Stimulated activated CD4-positive, alpha-beta T cell treated with anti-CD3 and anti-CD28 coated beads, TNF-alpha, amount 100 ng/mL, for 4 hours (primary cell): ENCODE results near the gene EFNA5.

Experiments used
- DNase-seq, 3 experiments: peaks; one replicate each; pipeline ENCODE4 v3.0.0-alpha.2; 2020; ENCODE audit warnings: low read depth in 3 of 3

Gene EFNA5

DNA sequence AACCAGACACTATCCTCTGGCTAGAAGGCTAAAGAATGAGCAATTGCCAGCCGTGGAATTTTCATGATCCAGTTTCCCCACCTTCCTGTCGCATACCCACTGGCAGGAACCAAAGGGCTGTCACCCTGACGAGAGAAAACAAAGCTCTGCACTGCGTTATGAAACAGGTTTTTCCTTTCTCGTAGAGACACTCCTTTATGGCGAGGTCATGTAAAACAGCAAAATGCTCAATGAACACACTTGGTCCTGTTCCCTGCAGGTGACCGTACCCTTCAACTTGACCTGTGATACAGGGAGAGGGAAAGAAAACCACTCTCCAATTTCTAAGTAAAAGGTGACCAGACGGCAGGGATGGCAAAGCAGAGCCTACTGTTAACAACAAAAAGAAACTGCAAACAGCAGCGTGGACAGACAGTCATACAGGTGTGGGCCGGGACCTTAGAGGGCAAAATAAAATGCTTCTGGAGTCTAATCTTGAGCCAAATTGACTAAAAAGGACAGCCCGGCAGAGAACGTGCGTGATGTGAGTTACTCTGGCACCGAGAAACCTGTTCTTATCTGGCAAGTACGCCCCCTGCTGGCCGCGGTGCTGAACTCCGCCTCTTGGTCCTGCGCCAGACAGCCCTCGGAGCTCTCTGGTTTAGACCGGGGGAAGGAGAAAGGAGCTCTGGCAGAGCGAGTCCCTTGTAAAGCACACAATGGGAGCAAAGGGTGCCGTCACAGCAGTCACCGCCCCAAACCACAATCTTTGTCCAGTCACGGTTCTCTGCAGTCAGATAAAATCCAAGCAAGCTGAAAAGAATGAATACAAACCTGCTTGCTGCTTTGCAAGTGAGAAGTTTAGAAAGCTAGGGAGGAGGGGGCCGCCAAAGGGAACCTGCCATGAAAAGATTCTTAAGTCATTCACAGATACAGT lies 98.9 kb downstream of the EFNA5 start:
- peak; percentile 69 to 84 (median 71) for DNase-seq

DNA sequence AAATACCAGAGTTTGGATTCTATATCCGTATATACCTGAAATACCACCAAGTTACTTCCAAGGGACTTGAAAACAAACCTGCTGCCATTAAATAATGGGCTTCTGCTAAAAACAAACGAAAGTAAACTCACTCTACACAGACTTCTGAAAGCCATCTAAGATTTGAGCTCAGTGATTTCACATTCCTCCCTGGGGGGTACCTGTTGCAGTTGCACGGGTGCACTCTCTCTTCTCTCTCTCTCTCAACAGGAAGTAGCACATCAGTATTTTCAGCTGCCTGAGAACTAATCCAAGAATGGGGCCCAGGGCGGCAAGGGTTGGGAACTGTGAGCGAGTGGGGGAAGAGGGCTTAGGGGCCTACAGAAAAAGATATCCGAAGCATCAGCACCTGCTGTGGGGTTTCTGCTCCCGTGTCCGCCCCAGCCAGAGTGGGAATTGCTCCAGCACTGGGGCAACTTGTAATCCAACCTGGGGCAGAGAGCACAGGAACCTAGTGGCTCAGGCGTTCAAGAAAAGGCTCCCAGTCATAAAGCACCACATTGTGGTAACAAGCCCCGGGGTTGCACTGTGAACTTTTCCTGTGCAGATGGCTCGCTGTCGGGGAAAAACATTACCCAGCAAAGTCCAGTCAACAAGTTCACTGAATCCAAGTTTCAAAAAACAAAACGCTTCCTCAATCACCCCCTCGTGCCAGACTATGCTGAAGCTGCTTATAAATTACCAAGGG lies 99.8 kb downstream of the EFNA5 start:
- DNase-seq, result no peak

DNA sequence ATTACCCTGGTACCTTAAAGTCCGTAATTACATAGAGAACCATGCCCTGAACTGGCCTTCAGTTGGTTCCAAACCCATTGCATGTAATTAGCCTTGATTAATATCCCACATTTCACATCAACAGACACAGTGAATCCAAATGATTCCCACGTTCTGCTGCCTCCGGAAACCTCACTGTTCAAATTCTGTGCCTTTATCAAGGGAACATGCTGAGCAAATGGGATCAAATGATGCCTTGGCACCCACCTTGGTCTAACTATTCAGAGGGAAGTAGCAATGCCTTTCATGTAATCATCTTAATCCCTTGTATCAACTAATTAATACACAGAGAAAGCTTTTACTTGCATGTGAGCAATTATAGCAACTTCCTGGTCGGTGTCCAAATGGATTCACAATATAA lies 100.6 kb downstream of the EFNA5 start:
- DNase-seq, result no peak

DNA sequence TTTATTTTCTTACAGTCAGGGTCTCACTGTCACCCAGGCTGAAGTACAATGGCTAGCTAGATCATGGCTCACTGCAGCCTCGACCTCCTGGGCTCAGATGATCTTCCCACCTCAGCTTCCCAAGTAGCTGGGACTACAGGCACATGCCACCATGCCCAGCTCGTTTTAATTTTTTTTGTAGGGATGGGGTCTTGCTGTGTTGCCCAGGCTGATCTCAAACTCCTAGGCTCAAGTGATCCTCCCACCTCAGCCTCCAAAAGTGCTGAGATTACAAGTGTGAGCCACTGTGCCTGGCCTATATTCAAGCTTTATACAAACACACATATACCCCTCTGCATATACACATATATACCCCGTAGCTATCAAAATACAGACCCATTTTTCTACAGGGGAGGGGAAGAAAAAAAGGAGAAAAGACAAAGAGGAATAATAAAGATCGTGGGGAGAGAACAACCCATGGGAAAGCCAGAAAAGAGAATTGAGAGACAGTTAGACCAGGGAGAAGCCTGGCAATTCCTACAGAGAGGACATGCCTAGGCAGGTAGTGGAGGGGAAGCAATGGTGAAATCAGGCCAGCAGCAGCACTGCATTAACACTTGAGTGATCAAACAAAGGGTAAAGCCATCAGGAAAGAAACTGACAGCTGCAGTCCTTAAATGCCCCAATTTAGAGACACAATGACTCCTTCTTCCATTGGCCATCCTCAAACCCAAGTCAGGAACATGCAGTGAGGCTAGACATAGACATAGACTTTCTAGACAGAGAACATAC lies 102.7 kb downstream of the EFNA5 start:
- DNase-seq, result no peak

- no peak for DNase-seq
These were observed 103.8 kb downstream of the EFNA5 start for GRCh38 chr5:107566986-107567385.

- no peak for DNase-seq
These were observed 104.7 kb downstream of the EFNA5 start for GRCh38 chr5:107565791-107566767.

DNA sequence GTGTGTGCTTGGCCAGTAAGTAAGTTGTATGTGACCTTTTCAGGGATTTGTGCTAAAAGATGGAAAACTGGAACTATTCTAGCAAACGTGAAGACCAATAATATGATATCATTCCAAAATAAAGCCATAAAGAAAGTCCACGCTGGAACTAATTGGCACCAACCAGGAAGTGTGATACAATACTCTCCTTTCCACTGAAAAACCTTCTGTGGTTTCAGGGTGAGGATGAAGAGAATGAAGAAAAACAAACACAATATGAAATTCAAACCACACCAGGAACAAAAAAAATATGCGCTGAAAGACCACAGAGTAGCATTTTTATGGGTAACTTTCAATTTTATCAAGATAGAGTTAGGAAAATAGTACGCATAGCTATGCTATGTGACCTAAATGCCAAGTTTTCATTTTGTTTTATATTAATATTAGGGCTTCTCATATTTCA lies 105.8 kb downstream of the EFNA5 start:
- no peak for DNase-seq

DNA sequence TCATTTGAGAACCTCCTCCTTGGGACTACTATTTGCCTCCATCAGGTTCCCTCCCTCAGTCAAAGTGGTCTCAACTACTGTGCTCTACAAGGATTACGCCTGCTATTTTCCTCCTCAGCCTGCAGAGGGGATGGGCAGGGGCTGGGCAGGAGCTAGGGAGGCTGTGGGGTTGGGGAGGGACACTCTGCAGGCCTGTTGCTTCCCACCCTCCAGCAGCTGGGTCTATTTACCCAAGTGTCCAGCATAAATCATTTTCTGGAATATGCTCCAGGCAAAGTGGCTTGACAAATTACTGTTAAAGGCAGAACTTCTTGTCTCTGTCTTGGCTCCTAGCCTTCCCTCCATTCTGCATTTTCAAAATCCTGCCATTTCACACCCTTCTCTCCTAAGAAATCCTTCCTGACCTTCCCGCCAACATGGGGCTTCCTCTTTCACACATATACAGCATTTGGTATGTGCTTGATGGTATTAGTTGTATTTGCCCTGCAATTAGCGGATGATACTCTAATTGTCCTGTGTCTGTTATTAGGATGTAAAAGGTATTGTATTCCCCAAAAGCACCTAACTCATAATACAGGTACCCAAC lies 106.7 kb downstream of the EFNA5 start:
- DNase-seq, result no peak

DNA sequence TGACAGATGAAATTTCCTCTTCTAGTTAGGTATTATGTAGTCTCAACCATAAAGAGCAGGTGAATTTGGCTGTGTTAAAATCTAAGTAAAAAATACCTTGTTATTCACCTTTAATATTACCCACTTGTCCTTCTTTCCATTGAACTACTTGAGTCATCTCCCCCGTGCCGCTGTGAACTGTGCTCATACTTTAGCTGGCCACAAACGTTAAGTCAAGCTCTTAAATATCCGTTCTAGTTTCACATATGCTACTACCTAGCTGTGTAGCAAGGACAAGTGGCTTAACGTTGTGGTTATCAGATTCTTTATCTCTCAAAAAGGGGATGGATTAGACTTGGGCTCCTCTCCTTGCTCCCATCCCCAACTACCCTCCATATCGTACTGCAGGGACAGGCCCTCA lies 110.4 kb downstream of the EFNA5 start:
- DNase-seq, result no peak

DNA sequence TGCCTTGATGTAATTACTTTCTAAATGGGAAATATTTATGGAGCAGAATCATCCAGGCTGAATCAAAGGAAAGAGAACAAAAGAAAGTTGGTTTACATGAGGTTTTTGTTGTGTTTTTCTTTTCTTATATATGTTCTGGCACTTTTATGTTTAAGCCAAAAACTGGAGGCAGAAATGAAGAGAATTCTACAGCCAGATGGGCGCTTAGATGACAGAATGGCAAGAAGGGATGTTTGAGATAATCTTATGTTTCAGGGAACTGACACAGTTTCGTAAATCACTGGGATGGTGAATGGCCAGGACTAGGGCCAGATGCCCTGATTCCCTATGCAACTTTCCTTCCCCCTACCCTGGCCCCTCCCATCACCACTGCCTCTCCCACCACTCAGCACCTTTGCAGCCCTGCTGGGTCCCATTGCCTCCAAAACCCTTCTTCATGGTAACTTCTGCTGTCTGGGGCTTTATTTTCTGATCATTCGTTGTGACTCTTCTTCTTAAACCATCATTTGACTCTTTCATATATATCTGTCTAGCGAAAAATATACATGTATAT lies 111.8 kb downstream of the EFNA5 start:
- DNase-seq, result no peak

- no peak for DNase-seq
These were observed 113.6 kb downstream of the EFNA5 start for GRCh38 chr5:107557051-107557658.

- DNase-seq, result no peak
These were observed 114.2 kb downstream of the EFNA5 start for GRCh38 chr5:107556575-107556974.

GRCh38 chr5:107555425-107556090 lies 115.2 kb downstream of the EFNA5 start:
- no peak for DNase-seq

GRCh38 chr5:107554776-107555424 lies 115.8 kb downstream of the EFNA5 start:
- no peak for DNase-seq

- DNase-seq, result no peak
These were observed 117.6 kb downstream of the EFNA5 start for GRCh38 chr5:107553117-107553555.

DNA sequence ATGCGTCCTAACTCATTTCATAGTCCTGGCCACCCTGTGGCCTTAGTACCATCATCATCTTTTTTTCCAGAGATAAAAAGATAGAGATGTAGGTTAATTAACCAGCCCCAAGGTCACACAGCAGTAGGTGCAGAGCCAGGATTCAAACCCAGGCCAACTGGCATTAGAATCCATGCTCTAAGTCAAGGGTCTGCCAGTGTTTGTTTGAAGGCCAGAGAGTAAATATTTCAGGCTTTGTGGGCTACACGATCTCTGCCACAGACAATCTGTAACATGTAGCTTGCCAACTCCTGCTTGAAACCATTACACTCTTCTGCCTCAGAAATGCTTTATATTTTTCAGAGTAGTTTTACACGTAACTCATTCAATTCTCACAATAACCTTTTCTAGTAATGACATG lies 119.6 kb downstream of the EFNA5 start:
- no peak for DNase-seq

DNA sequence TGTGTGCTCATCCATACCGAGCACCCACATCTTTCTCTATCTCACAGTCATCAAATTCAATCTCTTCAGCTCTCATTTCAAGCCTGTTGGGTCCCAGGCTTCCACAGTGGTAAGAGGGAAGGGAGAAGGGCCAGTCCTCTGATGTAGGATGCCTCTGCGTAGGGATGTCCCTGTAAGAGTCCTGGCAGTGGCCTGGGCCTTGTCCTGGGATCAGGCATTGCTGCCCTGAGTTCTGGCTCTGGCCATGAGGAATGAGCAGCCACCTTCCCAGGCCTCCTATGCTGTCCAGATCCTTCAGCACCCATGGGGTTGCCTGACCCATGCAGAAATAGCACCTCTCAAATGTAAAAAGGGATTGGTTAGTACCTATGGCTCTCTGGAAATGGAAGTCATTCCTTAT lies 121.2 kb downstream of the EFNA5 start:
- DNase-seq, result no peak

GRCh38 chr5:107548477-107548876 lies 122.3 kb downstream of the EFNA5 start:
- DNase-seq, result no peak

DNA sequence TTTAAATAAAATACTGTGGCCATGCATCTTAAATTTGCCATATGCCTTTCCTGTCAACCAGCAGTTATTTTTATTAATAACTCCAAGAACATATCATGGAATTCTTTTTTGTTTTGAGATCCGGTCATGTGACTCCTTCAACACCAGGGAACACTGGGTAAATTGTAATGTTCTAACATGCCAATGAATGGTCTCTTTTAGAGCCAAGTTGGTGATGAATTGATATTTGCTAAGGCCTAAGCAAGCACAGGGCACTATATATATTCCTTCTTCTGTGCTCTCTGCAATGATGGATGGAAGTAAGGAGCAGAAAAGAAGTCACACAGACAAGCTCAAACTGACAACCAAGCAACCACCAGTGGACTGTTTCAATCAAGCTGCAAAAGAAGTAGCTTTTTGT lies 124.0 kb downstream of the EFNA5 start:
- DNase-seq, result no peak
